Stimulated activated CD8-positive, alpha-beta memory T cell treated with anti-CD3 and anti-CD28 coated beads, Interleukin-4, amount 100 ng/mL, for 4 hours (primary cell): ENCODE measurements around the gene PIN1.
"Not testable (repeated sequence)": the region's sequence is repeated elsewhere in the genome, so short reads cannot be mapped to it uniquely, and the experiment has no call there.

Experiments
- DNase-seq, 2 donors: peaks; one replicate each; pipeline ENCODE4 v3.0.0-alpha.2; 2020; ENCODE audit warnings: low read depth in 2 of 2, low spot score in 1 of 2

PIN1 gene

GRCh38 chr19:9818734-9819595 is 16.2 kb upstream of the PIN1 start, which contains the start of gene FBXL12:
FBXL12 (minus strand) TSS chr19:9819079; CDS start chr19:9818813, 266 bp downstream.
- peak; percentile 100 for DNase-seq

DNA sequence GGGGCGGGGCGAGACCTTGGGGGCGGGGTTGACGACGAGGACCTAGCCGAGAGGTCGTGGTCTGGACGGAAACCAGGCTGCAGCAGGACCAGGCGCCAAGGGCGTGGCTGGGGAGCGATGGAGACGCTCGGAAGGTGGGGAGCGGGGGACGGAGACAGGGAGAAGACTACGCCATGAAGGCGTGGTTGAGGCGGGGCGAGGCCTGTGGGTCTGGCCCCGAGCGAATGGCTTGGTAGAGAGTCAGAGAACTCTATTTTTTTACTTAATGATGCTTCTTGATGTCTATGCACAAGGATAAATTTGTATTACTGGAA is 15.6 kb upstream of the PIN1 start:
- DNase-seq = no peak

DNA sequence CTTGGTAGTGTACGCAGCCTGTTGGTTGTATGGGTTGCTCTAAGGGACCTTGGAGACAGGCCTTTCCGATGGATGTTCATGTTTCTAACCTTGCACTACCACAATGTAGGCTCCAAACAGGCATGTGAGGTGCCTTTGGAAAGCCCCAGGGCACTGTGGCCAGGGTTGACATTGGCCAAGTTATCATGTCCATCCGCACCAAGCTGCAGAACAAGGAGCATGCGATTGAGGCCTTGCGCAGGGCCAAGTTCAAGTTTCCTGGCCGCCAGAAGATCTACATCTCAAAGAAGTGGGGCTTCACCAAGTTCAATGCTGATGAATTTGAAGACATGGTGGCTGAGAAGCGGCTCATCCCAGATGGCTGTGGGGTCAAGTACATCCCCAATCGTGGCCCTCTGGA is 15.1 kb upstream of the PIN1 start:
- DNase-seq = not testable (repeated sequence)

DNA sequence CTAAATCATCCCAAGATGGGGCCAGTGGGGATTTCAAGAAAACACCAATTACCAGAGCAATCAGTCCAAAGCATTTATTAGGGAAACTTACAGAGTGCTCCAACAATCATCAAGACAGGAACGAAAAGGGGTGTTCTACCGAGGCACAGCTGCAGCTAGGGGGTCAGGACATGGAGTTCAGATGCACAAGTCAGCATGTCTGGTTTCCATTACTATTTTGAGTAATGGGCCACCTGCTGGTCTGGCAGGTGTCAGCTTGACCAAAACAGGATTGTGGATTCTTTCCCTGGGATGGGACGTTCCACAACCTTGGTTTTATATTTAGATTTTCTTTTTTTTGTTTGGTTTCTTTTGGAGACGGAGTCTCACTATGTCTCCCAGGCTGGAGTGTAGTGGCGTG is 11.3 kb upstream of the PIN1 start:
- no peak for DNase-seq

DNA sequence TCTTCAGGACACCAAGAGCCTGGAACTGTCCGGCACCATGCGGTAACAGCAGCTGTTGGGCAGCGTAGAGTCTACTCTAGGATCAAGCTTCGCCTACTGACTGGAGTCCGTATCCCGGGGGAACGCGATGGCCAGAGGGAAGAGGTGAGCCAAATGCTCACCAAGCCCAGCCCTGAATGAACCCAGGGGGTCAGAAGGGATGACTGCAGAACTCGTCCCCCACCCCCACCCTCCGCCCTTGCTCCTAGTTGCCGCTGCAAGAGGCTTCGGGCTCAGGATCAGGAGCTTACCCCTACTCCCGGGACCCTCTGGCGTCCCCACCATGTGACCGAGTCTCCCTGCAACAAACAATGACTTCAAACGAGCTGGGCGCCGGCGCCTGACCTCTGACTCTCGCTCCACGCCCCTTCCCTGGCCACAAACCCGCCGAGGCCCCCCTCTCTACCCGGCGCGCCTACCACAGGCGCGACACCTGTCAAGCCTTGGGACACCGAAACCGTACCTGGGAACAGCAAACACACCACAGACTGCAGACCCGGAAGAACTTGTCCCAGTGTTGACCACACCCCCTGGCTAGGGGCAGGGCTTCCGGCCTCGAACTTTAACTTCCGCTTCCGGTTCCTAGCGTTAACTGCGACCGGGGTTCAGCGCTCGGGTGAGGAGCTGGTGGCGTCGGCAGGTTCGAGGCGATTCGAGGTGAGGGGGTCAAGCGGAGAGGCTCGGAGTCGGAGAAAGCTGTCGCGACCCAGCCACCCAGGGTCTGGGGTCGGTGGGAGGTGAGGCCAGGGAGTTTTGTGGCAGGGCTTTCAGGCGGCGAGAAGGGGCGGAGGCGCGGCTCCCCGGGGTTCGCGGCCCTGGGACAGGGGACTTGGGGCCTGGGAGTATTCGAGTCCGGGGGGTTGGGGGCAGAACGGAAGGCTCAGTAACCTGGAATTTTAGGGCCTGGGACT is 7.6 kb upstream of the PIN1 start, which contains the start of gene UBL5:
Gene UBL5, plus strand, starts transcription at position 630 of the 950 bp plus-strand sequence. CDS start 420 bp downstream, outside the sequence.
- peak; percentile 79 to 80 for DNase-seq

DNA sequence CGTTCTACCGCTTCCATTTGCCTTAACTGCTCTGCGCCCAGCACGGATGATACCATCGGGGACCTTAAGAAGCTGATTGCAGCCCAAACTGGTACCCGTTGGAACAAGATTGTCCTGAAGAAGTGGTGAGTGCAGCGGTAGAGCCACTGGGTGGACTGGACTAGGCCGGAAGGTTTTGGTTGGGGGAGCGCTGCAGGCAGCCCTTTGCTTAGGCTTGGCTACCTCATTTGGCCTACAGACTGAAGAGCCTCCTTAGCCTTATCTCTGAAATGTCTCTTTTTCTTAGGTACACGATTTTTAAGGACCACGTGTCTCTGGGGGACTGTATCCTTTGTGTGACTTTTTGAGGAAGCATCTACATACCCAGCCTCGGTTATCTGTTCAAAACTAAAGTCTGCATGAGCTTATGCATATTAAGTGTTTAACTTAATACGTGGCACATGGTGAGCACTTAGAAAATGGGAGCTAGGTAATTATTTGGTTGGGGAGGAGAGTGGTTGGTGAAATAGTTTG is 6.5 kb upstream of the PIN1 start:
- DNase-seq = no peak

- DNase-seq = no peak
These were observed 802 bp upstream of the PIN1 start for GRCh38 chr19:9834307-9834725.

- no peak for DNase-seq
These were observed 410 bp downstream of the PIN1 start for GRCh38 chr19:9835507-9835949.

DNA sequence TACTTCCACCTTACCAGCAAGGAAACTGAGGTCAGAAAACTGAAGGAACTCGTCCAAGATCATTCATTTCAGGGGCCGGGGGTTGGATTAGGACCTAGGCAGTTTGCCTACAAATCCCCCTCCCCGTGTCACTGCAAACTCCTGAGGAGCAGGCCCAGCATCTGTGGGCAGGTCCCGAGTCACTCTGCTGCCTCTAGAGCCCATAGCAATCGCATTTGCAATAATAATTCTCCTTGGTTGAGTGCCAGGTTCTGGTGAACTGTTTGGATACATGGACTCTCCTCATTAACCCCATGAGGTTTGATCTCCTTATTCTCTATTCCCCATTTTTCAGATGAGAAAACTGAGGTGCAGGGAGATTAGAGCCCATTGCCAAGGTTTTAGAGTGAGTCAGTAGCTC is 903 bp downstream of the PIN1 start:
- DNase-seq = no peak

DNA sequence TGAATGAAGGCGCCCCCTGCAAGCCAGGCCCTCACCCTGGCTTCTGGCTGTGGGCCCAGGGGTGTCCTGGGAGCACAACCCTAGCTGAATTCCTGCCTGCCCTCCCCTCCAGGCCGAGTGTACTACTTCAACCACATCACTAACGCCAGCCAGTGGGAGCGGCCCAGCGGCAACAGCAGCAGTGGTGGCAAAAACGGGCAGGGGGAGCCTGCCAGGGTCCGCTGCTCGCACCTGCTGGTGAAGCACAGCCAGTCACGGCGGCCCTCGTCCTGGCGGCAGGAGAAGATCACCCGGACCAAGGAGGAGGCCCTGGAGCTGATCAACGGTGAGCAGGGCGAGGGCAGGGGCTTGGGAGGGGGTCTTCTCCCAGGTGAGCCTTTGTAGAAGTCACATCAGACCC is 3.2 kb downstream of the PIN1 start:
- DNase-seq = no peak

DNA sequence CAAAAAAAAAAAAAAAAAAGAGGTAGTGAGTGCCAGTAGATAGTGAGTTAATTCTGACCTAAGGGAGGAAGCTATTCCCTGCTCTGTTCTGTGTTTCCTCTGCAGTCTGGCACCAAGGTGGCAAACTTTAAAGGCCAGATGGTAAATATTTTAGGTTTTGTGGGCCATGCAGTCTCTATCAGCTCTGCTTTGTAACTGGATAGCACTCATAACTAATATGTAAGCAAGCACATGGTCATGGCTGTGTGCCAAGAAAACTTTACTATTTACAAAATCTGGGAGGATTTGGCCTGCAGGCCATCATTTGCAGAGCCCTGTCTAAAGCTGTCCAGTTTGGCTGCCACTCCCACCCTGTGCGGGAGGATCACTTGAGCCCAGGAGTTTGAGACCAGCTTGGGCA is 4.3 kb downstream of the PIN1 start:
- no peak for DNase-seq

DNA sequence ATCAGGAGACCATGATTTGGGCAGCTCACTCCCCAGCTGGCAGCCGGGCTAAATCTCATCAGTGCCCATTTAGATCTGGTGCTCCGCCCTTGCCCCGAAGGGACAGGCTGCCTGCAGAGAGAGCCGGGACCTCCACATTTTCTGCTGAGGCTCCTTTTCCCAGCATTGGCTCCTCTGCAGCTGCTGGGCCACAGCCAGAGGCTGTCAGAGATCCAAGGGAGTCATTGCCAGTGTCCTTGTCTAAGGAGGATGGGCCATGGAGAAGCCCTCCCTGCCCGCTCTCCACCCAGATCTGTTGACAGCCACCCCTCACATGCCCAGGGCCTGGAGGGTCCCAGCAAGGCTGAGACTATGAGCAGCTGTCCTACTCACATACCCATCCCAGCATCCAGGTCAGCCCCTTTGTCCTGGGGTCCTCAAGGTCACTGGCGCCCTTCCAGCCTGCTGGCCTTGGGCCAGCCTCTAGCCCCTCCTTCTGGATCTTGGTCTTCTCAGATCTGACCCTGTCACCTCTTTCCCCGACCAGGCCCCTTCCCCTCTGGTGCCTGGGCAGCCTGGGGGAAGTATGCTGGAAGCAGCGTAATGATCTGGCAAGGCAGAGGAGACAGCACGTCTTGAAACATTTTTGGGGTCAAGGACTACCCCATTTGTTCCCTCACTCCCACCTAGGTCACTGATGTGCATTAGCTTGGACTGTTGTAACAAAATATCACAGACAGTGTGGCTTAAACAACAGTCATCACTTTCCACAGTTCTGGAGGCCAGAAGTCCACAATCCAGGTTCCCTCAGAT is 7.9 kb downstream of the PIN1 start:
- no peak for DNase-seq

GRCh38 chr19:9843626-9844273 is 8.6 kb downstream of the PIN1 start:
- not testable (repeated sequence) for DNase-seq

- peak in 1 of 2 donors; percentile 35 for DNase-seq
These were observed 12.1 kb downstream of the PIN1 start for GRCh38 chr19:9847087-9847671.

DNA sequence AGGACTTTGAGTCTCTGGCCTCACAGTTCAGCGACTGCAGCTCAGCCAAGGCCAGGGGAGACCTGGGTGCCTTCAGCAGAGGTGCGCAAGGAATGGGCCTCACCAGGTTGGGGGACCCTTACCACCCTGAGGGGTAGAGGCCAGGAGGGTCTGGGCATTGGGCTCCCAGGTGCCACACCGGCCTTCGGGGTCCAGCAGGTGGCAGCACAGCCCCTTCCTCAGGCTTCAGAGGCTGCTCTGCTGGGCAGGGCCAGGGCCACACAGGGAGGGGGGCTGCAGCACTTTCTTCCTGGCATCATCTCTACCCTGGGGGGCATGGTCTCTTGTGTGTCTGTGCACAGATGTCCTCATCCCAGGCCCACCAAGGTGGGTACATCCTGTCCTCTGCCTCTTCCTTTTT is 12.9 kb downstream of the PIN1 start:
- no peak for DNase-seq

GRCh38 chr19:9848762-9849161 is 13.6 kb downstream of the PIN1 start:
- DNase-seq = no peak

GRCh38 chr19:9849791-9850190 is 14.7 kb downstream of the PIN1 start:
- no peak for DNase-seq

- DNase-seq = no peak
These were observed 15.3 kb downstream of the PIN1 start for GRCh38 chr19:9850235-9850959.

DNA sequence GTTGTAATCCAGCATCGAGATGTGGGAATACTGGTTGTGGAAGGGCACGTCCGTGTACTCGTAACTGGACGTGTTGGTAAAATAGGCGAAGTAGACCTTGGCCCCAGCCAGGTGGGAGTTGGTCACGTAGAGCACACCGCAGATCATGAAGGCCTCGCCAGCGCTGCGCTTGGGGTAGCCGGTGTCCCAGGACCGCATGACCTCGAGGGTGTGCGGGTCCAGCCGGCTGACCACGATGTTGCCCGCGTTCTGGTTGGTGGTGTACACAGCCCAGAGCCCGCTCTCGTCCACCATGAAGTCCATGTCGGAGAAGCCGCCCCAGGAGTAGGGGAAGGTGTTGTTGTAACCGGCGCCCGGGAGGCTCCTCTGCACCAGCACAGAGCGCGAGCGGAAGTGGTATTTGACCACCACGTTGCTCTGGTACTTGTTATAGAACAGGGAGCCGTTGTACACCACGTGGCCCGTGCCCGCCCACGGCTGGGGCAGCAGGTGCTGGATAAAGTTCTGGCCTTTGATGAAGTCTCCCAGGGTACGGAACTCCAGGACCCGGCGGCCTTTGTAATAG is 19.2 kb downstream of the PIN1 start:
- no peak for DNase-seq
